MM.1S (cell line): ENCODE data around the gene AMY2B.

Experiments used
- EZH2 ChIP-seq: fragments of 300-600 bp; sonication (generic); optimal IDR thresholded peaks from 2 replicates; pipeline ENCODE3; 2017; ENCODE audit warnings: low read depth, mild to moderate bottlenecking, antibody characterized with exemption, low read length, mixed read lengths
- TF ChIP-seq, protein P1 (sequence below): fragments of 300-600 bp; sonication (generic); IDR thresholded peaks from 2 replicates; pipeline ENCODE4 v1.5.1; 2016; ENCODE audit warnings: antibody characterized with exemption, low read length, mixed read lengths

DNA sequence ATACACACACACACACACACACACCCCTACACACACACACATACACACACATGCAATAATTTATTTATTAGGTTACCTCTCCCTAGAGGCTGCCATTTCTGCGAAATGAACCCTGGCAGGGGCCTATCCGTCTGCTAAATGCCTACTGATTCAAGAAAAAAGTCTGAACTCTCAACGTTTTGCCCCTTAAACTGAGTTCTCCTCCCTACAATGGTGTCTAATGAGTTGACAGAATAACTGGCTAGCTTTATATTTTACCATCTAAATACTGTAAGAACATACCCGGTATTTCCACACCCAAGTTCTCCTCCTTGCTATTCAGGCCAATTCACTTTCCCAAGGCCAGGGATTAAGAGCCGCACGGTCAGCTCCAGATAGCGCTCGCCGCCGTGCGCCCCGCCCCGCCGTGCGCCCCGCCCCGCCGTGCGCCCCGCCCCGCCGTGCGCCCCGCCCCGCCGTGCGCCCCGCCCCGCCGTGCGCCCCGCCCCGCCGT lies 46.2 kb upstream of the AMY2B start:
- TF ChIP-seq, protein P1, sequence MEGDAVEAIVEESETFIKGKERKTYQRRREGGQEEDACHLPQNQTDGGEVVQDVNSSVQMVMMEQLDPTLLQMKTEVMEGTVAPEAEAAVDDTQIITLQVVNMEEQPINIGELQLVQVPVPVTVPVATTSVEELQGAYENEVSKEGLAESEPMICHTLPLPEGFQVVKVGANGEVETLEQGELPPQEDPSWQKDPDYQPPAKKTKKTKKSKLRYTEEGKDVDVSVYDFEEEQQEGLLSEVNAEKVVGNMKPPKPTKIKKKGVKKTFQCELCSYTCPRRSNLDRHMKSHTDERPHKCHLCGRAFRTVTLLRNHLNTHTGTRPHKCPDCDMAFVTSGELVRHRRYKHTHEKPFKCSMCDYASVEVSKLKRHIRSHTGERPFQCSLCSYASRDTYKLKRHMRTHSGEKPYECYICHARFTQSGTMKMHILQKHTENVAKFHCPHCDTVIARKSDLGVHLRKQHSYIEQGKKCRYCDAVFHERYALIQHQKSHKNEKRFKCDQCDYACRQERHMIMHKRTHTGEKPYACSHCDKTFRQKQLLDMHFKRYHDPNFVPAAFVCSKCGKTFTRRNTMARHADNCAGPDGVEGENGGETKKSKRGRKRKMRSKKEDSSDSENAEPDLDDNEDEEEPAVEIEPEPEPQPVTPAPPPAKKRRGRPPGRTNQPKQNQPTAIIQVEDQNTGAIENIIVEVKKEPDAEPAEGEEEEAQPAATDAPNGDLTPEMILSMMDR = no peak
- TF ChIP-seq EZH2 = no peak
